H1 (cell line): ENCODE measurements around the gene DNAJC27. TPM values are rescaled to one million over a fixed set of nuclear protein-coding genes. Genes with fewer than 3 reads are reported as not detected.

Source experiments
- polyA plus RNA-seq, 7 experiments: library from polyadenylated mRNA; depleted of rRNA in 3 of 7; stranded (reverse) in 5 of 7; unstranded in 2 of 7; fragments of >200 nt in 5 of 7; fragments of 200-250 nt in 2 of 7; gene quantifications; 1 replicate in 5 of 7; 2 replicates in 1 of 7; 4 replicates in 1 of 7; pipeline versions ENCODE4 v1.2.1 to v1.2.3, GENCODE V29; 2011 to 2013; ENCODE audit warnings: missing spikeins in 2 of 7, mixed read lengths in 2 of 7
- small RNA-seq: library from polyadenylated mRNA; stranded (forward); fragments of <200 nt; extraction: miRNeasy Mini kit (QIAGEN cat#:217004); gene quantifications from one replicate; pipeline ENCODE3, GENCODE V24; 2013; ENCODE audit not compliant: insufficient read depth
- total RNA-seq: library from RNA; stranded (reverse); fragmentation: NEBNext Ultra II Directional; extraction: Animal tissue kit (Norgen Biotek cat#: 25700); gene quantifications from 2 replicates; pipeline ENCODE4 v1.2.1, GENCODE V29; 2021

The DNAJC27 gene
- total and polyA plus RNA-seq, 2 of the 8 experiments (the other 6 are each of a cell fraction or from before 2014, with no cell fraction given): 1.4 to 4.5 TPM

Small RNAs within 50 kb of the gene (small RNA-seq; reads per million reads assigned to genes)
- gene AC013267.1 (not detected), gene RF00016 (not detected), gene RF00019 (not detected)

Other genes with a start within 250 kb of the DNAJC27 start
- 46.2 and 48.6 TPM in 2 replicates for gene PTRHD1, start 178.6 kb downstream of the DNAJC27 start, total RNA-seq
- gene PTRHD1, start 178.6 kb downstream of the DNAJC27 start, polyA plus RNA-seq (2011; rRNA removed): 91.9 and 101 TPM in 2 replicates
- 46.3 and 47.0 TPM in 2 replicates for gene CENPO, start 178.5 kb downstream of the DNAJC27 start, total RNA-seq
- 34.4 and 36.1 TPM in 2 replicates for gene CENPO, start 178.5 kb downstream of the DNAJC27 start, polyA plus RNA-seq (2011; rRNA removed)
- gene ADCY3, start 51.7 kb downstream of the DNAJC27 start, total RNA-seq: 50.5 and 52.9 TPM in 2 replicates
- gene ADCY3, start 51.7 kb downstream of the DNAJC27 start, polyA plus RNA-seq (2011; rRNA removed): 45.1 and 61.8 TPM in 2 replicates
- gene EFR3B, start 70.1 kb upstream of the DNAJC27 start, total RNA-seq: 8.8 and 9.6 TPM in 2 replicates
- 3.4 and 4.9 TPM in 2 replicates for gene EFR3B, start 70.1 kb upstream of the DNAJC27 start, polyA plus RNA-seq (2011; rRNA removed)
- 1.7 and 2.2 TPM in 2 replicates for gene POMC, start 196.6 kb upstream of the DNAJC27 start, total RNA-seq
- 4.7 and 6.1 TPM in 2 replicates for gene POMC, start 196.6 kb upstream of the DNAJC27 start, polyA plus RNA-seq (2011; rRNA removed)